ENCODE measurements around the gene SLIT1. TPM values are rescaled to one million over a fixed set of nuclear protein-coding genes. Genes with fewer than 3 reads are reported as not detected.

SLIT1 gene
- total RNA-seq, 1 donor from 2014 or later: 0.23 TPM

DNA sequence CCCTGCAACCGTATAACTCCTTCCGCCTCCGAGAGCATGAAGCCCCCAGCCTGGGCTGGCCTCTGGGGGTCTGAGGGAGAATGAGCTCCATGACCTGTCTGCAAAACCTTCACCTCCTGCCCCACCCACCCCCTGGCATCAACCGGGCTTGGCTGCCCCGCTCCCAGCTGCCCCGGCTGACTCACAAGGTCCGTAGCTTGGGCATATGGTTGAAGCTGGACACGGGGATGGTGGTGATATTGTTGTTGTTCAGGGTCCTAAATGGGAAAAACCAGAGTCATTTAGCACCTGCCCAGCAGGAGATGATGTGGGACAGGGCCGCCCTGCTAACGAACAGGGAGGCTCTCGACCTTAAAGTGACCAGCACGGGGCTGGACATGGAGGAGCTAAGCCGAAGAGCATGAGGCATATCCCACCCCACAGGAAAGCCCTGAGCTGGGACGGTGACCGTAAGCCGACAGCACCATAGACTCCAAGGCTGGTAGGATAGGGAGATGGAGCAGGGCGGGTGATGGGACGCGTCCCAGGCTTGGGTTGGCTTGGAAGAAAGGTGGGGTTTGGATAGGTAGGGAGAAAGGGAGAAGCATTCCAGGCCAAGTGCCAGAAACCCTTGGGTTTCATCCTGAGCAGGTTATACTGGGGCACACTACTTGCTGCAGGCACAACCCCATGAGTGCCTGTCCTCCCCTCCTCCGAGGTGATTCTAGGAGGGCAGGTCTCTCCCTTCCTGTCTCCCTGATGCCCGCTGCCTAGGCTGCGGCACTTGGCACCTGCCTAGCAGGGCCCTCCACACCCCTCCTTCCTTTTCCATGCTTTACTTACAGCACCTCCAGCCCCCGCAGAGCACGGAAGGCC, 121.5 kb downstream of the SLIT1 start:
- Histone ChIP-seq H3K79me2 (ENCODE audit: insufficient read depth, low read length) (no peaks in the 10 kb centered on the region), H3K9me3 (ENCODE audit: insufficient read depth, low read depth, low read length) (no peaks in the 10 kb centered on the region), H3K9ac (ENCODE audit: low read length) (no peak overlapping the region), H3K36me3 (ENCODE audit: insufficient read depth, low read length) (no peaks in the 10 kb centered on the region), H3K4me1 (ENCODE audit: insufficient read depth, low read length) (no peaks in the 10 kb centered on the region), H3K4me3 (ENCODE audit: insufficient read depth, low read depth, low read length) (no peak overlapping the region), H3K27ac (ENCODE audit: low read depth, low read length) (no peak overlapping the region), H4K20me1 (ENCODE audit: insufficient read depth, low read length) (no peaks in the 10 kb centered on the region), H3K4me2 (ENCODE audit: low read length) (no peak overlapping the region), H3K27me3 (ENCODE audit: insufficient read depth, low read length) (peaks cover 15% of the 10 kb centered on the region), H2AFZ (ENCODE audit: low read depth, low read length) (no peak overlapping the region)
- peaks cover 2% of the 10 kb centered on the region for H3K4me1 Mint-ChIP-seq (ENCODE audit: low read depth, unreplicated experiment)
- no peak for DNase-seq (ENCODE audit: low read depth)
- no peaks in the 10 kb centered on the region for H3K9me3 Mint-ChIP-seq (ENCODE audit: unreplicated experiment)
- TF ChIP-seq EZH2 (IDR thresholded peaks at IDR 0.05; ENCODE audit: insufficient read depth, low read length): no peak
- TF ChIP-seq, protein P1, sequence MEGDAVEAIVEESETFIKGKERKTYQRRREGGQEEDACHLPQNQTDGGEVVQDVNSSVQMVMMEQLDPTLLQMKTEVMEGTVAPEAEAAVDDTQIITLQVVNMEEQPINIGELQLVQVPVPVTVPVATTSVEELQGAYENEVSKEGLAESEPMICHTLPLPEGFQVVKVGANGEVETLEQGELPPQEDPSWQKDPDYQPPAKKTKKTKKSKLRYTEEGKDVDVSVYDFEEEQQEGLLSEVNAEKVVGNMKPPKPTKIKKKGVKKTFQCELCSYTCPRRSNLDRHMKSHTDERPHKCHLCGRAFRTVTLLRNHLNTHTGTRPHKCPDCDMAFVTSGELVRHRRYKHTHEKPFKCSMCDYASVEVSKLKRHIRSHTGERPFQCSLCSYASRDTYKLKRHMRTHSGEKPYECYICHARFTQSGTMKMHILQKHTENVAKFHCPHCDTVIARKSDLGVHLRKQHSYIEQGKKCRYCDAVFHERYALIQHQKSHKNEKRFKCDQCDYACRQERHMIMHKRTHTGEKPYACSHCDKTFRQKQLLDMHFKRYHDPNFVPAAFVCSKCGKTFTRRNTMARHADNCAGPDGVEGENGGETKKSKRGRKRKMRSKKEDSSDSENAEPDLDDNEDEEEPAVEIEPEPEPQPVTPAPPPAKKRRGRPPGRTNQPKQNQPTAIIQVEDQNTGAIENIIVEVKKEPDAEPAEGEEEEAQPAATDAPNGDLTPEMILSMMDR (IDR thresholded peaks at IDR 0.05; ENCODE audit: insufficient read depth, low read depth, low read length): no peak
- peaks cover 45% of the 10 kb centered on the region for H3K27me3 Mint-ChIP-seq (ENCODE audit: low read depth, unreplicated experiment)
- no peaks in the 10 kb centered on the region for H3K36me3 Mint-ChIP-seq (ENCODE audit: low read depth, unreplicated experiment)
- H3K4me3 Mint-ChIP-seq (ENCODE audit: unreplicated experiment): no peak overlapping the region
- no peak overlapping the region for H3K27ac Mint-ChIP-seq (ENCODE audit: unreplicated experiment)
- FAIRE-seq: no peak

DNA sequence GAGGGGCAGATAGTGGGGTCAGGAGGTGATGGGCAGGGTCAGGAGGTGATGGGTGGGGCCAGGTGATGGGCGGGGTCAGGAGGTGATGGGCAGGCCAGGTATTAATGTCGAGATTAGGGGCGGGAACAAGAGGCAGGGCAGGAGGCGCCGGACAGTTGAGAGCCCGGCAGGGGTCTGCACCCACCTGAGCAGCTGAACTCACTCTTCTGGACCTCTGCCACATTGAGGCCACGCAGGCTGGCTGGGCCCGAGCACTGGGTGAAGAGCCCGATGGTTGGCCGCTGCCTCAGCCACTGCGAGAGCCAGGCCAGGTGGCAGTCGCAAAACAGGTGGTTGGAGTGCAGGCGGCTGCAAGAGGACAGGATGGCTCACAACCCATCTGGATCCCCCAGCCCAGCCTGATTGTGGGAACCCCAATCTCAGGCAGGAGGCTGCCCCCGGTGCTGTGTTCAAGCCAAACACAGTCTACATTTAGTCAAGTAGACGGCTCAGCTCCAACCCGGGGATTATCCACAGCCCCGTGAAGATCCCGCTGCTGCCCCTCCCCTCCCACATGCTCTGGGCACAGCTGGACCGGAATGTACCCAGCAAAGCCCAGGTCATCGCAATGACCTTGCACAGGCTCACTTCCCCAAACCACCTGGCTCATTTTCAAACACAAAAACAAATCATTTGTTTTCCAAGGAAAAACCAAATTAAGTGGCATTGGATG, 122.3 kb downstream of the SLIT1 start:
- Histone ChIP-seq H3K27ac (ENCODE audit: low read depth, low read length) (no peak overlapping the region), H3K79me2 (ENCODE audit: insufficient read depth, low read length) (no peaks in the 10 kb centered on the region), H3K9me3 (ENCODE audit: insufficient read depth, low read depth, low read length) (no peaks in the 10 kb centered on the region), H3K27me3 (ENCODE audit: insufficient read depth, low read length) (peaks cover 15% of the 10 kb centered on the region), H2AFZ (ENCODE audit: low read depth, low read length) (no peak overlapping the region), H3K4me3 (ENCODE audit: insufficient read depth, low read depth, low read length) (no peak overlapping the region), H3K9ac (ENCODE audit: low read length) (no peak overlapping the region), H3K36me3 (ENCODE audit: insufficient read depth, low read length) (no peaks in the 10 kb centered on the region), H4K20me1 (ENCODE audit: insufficient read depth, low read length) (no peaks in the 10 kb centered on the region), H3K4me2 (ENCODE audit: low read length) (no peak overlapping the region), H3K4me1 (ENCODE audit: insufficient read depth, low read length) (no peaks in the 10 kb centered on the region)
- no peak overlapping the region for H3K27ac Mint-ChIP-seq (ENCODE audit: unreplicated experiment)
- H3K9me3 Mint-ChIP-seq (ENCODE audit: unreplicated experiment): no peaks in the 10 kb centered on the region
- H3K36me3 Mint-ChIP-seq (ENCODE audit: low read depth, unreplicated experiment): no peaks in the 10 kb centered on the region
- TF ChIP-seq, protein P1 (IDR thresholded peaks at IDR 0.05; ENCODE audit: insufficient read depth, low read depth, low read length): no peak
- no peak for TF ChIP-seq EZH2 (IDR thresholded peaks at IDR 0.05; ENCODE audit: insufficient read depth, low read length)
- FAIRE-seq: no peak
- no peak overlapping the region for H3K4me3 Mint-ChIP-seq (ENCODE audit: unreplicated experiment)
- peaks cover 46% of the 10 kb centered on the region for H3K27me3 Mint-ChIP-seq (ENCODE audit: low read depth, unreplicated experiment)
- peaks cover 2% of the 10 kb centered on the region for H3K4me1 Mint-ChIP-seq (ENCODE audit: low read depth, unreplicated experiment)
- no peak for DNase-seq (ENCODE audit: low read depth)
